Right lobe of liver (tissue), 4 donors: ENCODE data around the gene COL4A1.

Experiments
- POLR2A ChIP-seq: fragments of 450-650 bp; IDR thresholded peaks from one replicate; pipeline ENCODE4 v1.6.1; 2017; ENCODE audit warnings: antibody characterized with exemption, mild to moderate bottlenecking
- TF ChIP-seq, protein P1 (sequence below), 4 donors: fragments of 200-600 bp in 3 of 4; fragments of 450-650 bp in 1 of 4; IDR thresholded peaks; one replicate each; pipeline versions ENCODE4 v1.5.1 to v1.8.0; 2016 to 2022; ENCODE audit warnings: antibody characterized with exemption in 4 of 4, mild to moderate bottlenecking in 2 of 4
- donor health status: DM: no; HTN: no; CAD: no.
- donor health status: DM: no; HTN: no; CAD: no.
- donor health status: DM: no; HTN: yes; CAD: no.

DNA sequence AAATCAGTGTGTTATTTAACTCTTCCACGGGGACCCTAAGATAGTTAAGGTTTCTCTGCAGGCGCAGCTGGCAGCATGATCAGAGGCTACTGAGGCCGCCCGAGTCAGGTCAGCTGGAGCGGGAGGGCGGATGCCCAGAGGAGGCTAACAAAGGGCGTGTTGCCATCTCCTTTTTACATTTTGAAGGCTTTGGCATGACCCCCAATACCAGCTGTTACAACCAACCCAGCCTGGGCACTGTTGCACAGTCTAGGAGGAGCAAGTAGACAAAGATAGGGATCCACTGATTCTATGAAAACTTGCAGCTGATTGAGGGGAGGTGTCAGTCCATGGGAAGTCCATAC is 15.8 kb upstream of the COL4A1 start:
- TF ChIP-seq, protein P1, sequence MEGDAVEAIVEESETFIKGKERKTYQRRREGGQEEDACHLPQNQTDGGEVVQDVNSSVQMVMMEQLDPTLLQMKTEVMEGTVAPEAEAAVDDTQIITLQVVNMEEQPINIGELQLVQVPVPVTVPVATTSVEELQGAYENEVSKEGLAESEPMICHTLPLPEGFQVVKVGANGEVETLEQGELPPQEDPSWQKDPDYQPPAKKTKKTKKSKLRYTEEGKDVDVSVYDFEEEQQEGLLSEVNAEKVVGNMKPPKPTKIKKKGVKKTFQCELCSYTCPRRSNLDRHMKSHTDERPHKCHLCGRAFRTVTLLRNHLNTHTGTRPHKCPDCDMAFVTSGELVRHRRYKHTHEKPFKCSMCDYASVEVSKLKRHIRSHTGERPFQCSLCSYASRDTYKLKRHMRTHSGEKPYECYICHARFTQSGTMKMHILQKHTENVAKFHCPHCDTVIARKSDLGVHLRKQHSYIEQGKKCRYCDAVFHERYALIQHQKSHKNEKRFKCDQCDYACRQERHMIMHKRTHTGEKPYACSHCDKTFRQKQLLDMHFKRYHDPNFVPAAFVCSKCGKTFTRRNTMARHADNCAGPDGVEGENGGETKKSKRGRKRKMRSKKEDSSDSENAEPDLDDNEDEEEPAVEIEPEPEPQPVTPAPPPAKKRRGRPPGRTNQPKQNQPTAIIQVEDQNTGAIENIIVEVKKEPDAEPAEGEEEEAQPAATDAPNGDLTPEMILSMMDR (IDR thresholded peaks at IDR 0.05): no peak
- TF ChIP-seq POLR2A: no peak
